SH-SY5Y (cell line): ENCODE results near the gene SHANK2.

ENCODE experiments used
- GATA2 ChIP-seq: IDR thresholded peaks from 2 replicates; pipeline ENCODE4 v1.6.1; 2011; ENCODE audit warnings: mild to moderate bottlenecking, low read depth, low read length
- GATA3 ChIP-seq: IDR thresholded peaks from 2 replicates; pipeline ENCODE4 v1.6.1; 2011; ENCODE audit warnings: low read depth, mild to moderate bottlenecking, low read length, moderate library complexity

The SHANK2 gene

GRCh38 chr11:71253794-71254193 is 1.4 kb upstream of the SHANK2 start:
- TF ChIP-seq GATA3 (no peak), GATA2 (no peak)

GRCh38 chr11:71252770-71253730 is 673 bp upstream of the SHANK2 start:
- TF ChIP-seq GATA3 (no peak), GATA2 (no peak)

GRCh38 chr11:71251761-71252268 is 562 bp downstream of the SHANK2 start:
- TF ChIP-seq GATA2 (no peak), GATA3 (no peak)

DNA sequence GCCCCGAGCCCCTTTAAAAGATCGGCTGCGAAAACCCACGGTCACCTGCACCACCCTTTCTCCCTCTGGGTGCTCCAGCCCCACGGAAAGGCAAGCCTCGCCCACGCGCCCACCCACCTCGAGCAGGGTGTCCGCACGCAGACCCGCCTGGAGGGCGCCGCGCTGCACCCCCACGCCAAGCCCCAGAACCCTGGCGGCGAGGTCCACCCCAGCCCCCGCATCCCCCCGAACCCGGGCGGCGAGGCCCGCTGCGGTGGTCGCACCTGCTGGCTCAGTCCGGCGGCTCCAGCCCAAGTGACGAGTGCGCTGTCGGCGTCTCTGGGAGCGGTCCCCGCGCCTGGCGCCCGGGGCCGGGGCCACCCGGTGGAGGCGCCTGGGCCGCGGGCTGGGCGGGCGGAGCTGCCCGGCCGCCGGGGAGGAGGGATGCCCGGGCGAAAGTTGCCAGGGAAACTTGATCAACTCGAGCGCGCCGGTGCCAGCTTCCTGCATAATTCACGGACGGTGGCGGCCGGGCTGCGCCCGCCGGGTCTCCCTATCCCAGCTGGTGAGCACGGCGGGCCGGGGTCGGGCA is 1.1 kb downstream of the SHANK2 start:
- TF ChIP-seq GATA3: no peak
- no peak for TF ChIP-seq GATA2

GRCh38 chr11:71250523-71251150 is 1.7 kb downstream of the SHANK2 start:
- TF ChIP-seq GATA2 (no peak), GATA3 (no peak)

DNA sequence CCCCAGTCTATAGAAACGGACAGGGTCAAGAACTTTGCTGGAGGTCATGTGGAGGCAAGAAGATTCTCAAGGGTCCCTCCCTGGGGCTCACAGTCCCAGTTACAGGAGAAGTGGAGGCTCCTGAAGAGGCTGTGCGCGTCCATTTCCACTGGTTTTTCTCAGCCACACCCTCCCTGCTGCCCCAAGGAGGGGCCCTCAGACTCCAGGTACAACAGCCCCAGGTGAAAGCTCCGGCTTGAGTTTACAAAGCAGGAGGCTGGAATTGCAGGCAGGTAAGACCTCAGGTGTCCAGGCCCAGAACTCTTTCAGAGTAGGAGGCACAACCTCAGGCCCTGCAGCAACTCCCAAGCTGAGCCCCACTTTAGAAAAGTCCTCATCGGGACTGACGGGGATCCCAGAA is 3.1 kb downstream of the SHANK2 start:
- no peak for TF ChIP-seq GATA2
- no peak for TF ChIP-seq GATA3

DNA sequence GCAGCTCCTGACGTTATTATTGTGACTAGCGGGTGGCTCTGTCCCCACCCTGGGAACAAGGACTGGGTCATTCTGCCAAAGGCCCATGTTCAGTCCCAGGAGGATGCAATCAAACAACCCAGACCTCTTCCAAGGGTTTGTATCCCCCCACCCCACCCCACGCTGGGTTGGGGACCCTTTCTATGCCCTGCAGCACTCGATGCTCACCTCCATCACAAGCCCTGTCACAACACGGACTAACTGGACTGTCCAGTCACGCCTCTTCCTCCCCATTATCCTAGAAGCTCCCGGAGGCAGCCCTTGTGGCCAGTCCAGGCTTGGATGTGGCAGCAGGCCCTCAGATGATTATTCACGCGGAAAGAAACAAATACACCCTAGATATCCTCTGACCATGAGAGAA is 3.7 kb downstream of the SHANK2 start:
- TF ChIP-seq GATA3: no peak
- no peak for TF ChIP-seq GATA2

GRCh38 chr11:71248251-71248570 is 4.2 kb downstream of the SHANK2 start:
- TF ChIP-seq GATA3 (no peak), GATA2 (no peak)

- TF ChIP-seq GATA2 (no peak), GATA3 (no peak)
Observed at GRCh38 chr11:71247551-71248250, 4.7 kb downstream of the SHANK2 start.

- no peak for TF ChIP-seq GATA2
- TF ChIP-seq GATA3: no peak
Observed at GRCh38 chr11:71246559-71246958, 5.8 kb downstream of the SHANK2 start.

GRCh38 chr11:71245601-71246391 is 6.6 kb downstream of the SHANK2 start:
- TF ChIP-seq GATA2: no peak
- TF ChIP-seq GATA3: no peak

GRCh38 chr11:71244116-71244810 is 8.1 kb downstream of the SHANK2 start:
- no peak for TF ChIP-seq GATA3
- no peak for TF ChIP-seq GATA2

DNA sequence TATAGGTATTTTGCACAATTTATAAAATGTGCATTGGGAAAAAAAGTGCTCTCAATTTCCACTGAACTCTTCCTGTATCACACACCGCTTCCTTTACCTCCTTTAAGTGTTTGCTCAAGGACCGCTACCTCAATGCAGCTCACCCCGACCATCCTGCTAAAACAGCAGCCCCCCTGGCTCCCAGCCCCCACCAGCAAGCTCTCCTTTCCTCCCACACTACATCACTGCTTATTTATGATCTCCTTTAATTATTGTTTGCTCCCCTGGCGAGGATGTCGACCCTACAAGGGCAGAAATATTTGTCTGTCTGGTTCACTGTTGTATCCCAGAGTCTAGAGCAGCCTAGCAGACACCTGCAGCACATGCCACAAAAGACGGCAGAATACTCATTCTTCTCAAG is 10.0 kb downstream of the SHANK2 start:
- no peak for TF ChIP-seq GATA3
- TF ChIP-seq GATA2: no peak
